GM23248 (cell line): ENCODE results near the gene FRS3. TPM values are rescaled to one million over a fixed set of nuclear protein-coding genes. Genes with fewer than 3 reads are reported as not detected.

ENCODE experiments used
- DNase-seq: peaks from one replicate; pipeline ENCODE4 v3.0.0-alpha.2; 2015
- H2AFZ ChIP-seq: fragments of 200-600 bp; sonication (generic); 2 replicates; pipeline ENCODE4 v1.6.1; 2016; ENCODE audit warnings: antibody characterized with exemption
- H3F3A ChIP-seq: fragments of 200-600 bp; sonication (generic); 2 replicates; pipeline ENCODE4 v1.6.1; 2016; ENCODE audit warnings: mild to moderate bottlenecking, antibody characterized with exemption, mixed run types; ENCODE audit not compliant: insufficient read depth
- H3K27ac ChIP-seq: fragments of 200-600 bp; sonication (generic); 2 replicates; pipeline ENCODE4 v1.5.1; 2016; ENCODE audit warnings: mild to moderate bottlenecking
- H3K27me3 ChIP-seq: fragments of 200-600 bp; sonication (generic); replicated peaks from 2 replicates; pipeline ENCODE4 v1.6.1; 2016; ENCODE audit warnings: mild to moderate bottlenecking; ENCODE audit not compliant: insufficient read depth
- H3K36me3 ChIP-seq: fragments of 200-600 bp; sonication (generic); 2 replicates; pipeline ENCODE4 v1.6.1; 2016; ENCODE audit warnings: low read depth, mild to moderate bottlenecking
- H3K4me1 ChIP-seq: fragments of 200-600 bp; sonication (generic); 2 replicates; pipeline ENCODE4 v1.6.1; 2016; ENCODE audit warnings: mild to moderate bottlenecking; ENCODE audit not compliant: insufficient read depth
- H3K4me2 ChIP-seq: fragments of 200-600 bp; sonication (generic); one replicate; pipeline ENCODE4 v1.6.1; 2016; ENCODE audit warnings: mild to moderate bottlenecking; ENCODE audit not compliant: unreplicated experiment
- H3K4me3 ChIP-seq: fragments of 200-600 bp; sonication (generic); 2 replicates; pipeline ENCODE4 v1.5.1; 2016; ENCODE audit warnings: mild to moderate bottlenecking
- H3K79me2 ChIP-seq: fragments of 200-600 bp; sonication (generic); 2 replicates; pipeline ENCODE4 v1.6.1; 2016; ENCODE audit warnings: mild to moderate bottlenecking; ENCODE audit not compliant: insufficient read depth
- H3K9ac ChIP-seq: fragments of 200-600 bp; sonication (generic); 2 replicates; pipeline ENCODE4 v1.6.1; 2016; ENCODE audit warnings: mild to moderate bottlenecking
- H3K9me2 ChIP-seq: fragments of 200-600 bp; sonication (generic); 2 replicates; pipeline ENCODE4 v1.6.1; 2016; ENCODE audit warnings: mixed run types, mild to moderate bottlenecking, moderate library complexity; ENCODE audit not compliant: insufficient read depth
- H3K9me3 ChIP-seq: fragments of 200-600 bp; sonication (generic); one replicate; pipeline ENCODE4 v1.6.1; 2017; ENCODE audit warnings: low read depth
- H4K20me1 ChIP-seq: fragments of 200-600 bp; sonication (generic); 2 replicates; pipeline ENCODE4 v1.6.0; 2016; ENCODE audit not compliant: insufficient read depth
- EZH2 ChIP-seq: fragments of 200-600 bp; sonication (generic); IDR thresholded peaks from 2 replicates; pipeline ENCODE4 v1.6.1; 2018; ENCODE audit warnings: antibody characterized with exemption, mild to moderate bottlenecking; ENCODE audit not compliant: insufficient read depth, poor library complexity, severe bottlenecking
- EZH2phosphoT487 ChIP-seq: fragments of 200-600 bp; sonication (generic); IDR thresholded peaks from 2 replicates; pipeline ENCODE4 v1.6.1; 2018; ENCODE audit warnings: antibody characterized with exemption, moderate library complexity, mild to moderate bottlenecking, low read depth; ENCODE audit not compliant: insufficient read depth
- WGBS, 2 experiments: methylation state at CpG; one replicate each; pipeline ENCODE4 v1.1.6; 2015 to 2017; ENCODE audit warnings: low lambda C conversion rate in 2 of 2, low coverage in 1 of 2; ENCODE audit errors: missing lambda C conversion rate in 2 of 2; 5-methylcytosine and 5-hydroxymethylcytosine counted together
- in situ Hi-C: fragments of 300-500 bp; cut with MboI; formaldehyde crosslinking; loops from 2 replicates; pipeline ENCODE4 v1.15.0; 2020
- polyA plus RNA-seq: library from polyadenylated mRNA; unstranded; fragments of >200 nt; fragmentation: Nextera tagmentation; extraction: Ambion mirVana; gene quantifications from 2 replicates; pipeline ENCODE4 v1.2.1, GENCODE V29; 2016
- total RNA-seq: library from RNA; depleted of rRNA; stranded (reverse); fragments of >200 nt; shearing (Covaris generic); gene quantifications from 2 replicates; pipeline ENCODE4 v1.2.3, GENCODE V29; 2014

The FRS3 gene
- total and polyA plus RNA-seq, 2 experiments from 2014 or later = 2.5 to 3.4 TPM

- in situ Hi-C loops = no loop called here
- H3K9me2 ChIP-seq = no peaks in the 10 kb centered on the region
- WGBS, 2 experiments = 81 to 85% methylated on average over 18 to 19 of the region's 19 CpGs
- H3K79me2 ChIP-seq = peaks cover 7% of the 10 kb centered on the region; the same call in 1 of the 2 replicates
- no peak overlapping the region for H3K4me2 ChIP-seq
- H2AFZ ChIP-seq = no peak overlapping the region
- 0 out of 2 replicates have a peak, but pooled peaks cover 2% of the 10 kb centered on the region for H3F3A ChIP-seq
- no peaks in the 10 kb centered on the region for H3K36me3 ChIP-seq
- H3K27me3 ChIP-seq = no peaks in the 10 kb centered on the region
- H3K9me3 ChIP-seq = no peaks in the 10 kb centered on the region
- no peak overlapping the region for H3K4me3 ChIP-seq
- H3K4me1 ChIP-seq = peaks cover 21% of the 10 kb centered on the region
- no peak overlapping the region for H3K27ac ChIP-seq
- TF ChIP-seq EZH2 = no peak
- no peak for TF ChIP-seq EZH2phosphoT487
- DNase-seq = no peak
- no peak overlapping the region for H3K9ac ChIP-seq
- H4K20me1 ChIP-seq = no peaks in the 10 kb centered on the region
Measured at GRCh38 chr6:41728073-41728936, 51.4 kb downstream of the FRS3 start.

- H3K9ac ChIP-seq = no peak overlapping the region
- H3K4me3 ChIP-seq = no peak overlapping the region
- 87 to 88% methylated on average over 3 of the region's 3 CpGs for WGBS, 2 experiments
- H3K4me1 ChIP-seq = peaks cover 19% of the 10 kb centered on the region
- H4K20me1 ChIP-seq = no peaks in the 10 kb centered on the region
- no peak overlapping the region for H2AFZ ChIP-seq
- no peak for DNase-seq
- H3K9me2 ChIP-seq = no peaks in the 10 kb centered on the region
- H3K4me2 ChIP-seq = no peak overlapping the region
- no peak overlapping the region for H3K27ac ChIP-seq
- in situ Hi-C loops = no loop called here
- no peaks in the 10 kb centered on the region for H3K36me3 ChIP-seq
- H3F3A ChIP-seq = no peaks in the 10 kb centered on the region
- no peaks in the 10 kb centered on the region for H3K9me3 ChIP-seq
- no peaks in the 10 kb centered on the region for H3K27me3 ChIP-seq
- TF ChIP-seq EZH2phosphoT487 (no peak), EZH2 (no peak)
- H3K79me2 ChIP-seq = peaks cover 2% of the 10 kb centered on the region; the same call in 1 of the 2 replicates
Measured at GRCh38 chr6:41727705-41728072, 52.0 kb downstream of the FRS3 start.

DNA sequence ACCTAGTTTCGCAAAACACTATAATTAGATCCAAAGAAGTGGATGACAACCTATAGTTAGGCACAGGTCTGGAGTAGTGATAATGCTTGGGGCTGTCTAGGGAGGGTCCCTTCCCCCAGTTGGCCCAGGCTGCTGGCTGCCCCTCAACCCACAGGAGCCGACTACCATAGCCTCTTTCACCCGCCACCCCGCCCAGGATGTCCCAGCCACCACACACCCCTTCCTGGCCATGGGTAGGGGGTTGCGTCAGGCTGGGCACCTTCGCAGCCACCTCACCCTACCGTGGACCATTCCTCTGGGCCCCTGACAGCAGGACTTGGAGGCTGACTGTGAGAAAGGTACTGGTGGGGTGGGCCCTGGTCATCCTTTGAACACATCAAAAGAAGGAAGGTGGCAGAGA is 52.8 kb downstream of the FRS3 start:
- Histone ChIP-seq H3K4me1 (peaks cover 18% of the 10 kb centered on the region), H3K79me2 (no peaks in the 10 kb centered on the region), H4K20me1 (no peaks in the 10 kb centered on the region), H3K9me3 (no peaks in the 10 kb centered on the region), H3K27me3 (no peaks in the 10 kb centered on the region), H3K36me3 (no peaks in the 10 kb centered on the region), H3F3A (no peaks in the 10 kb centered on the region), H3K9me2 (no peaks in the 10 kb centered on the region), H3K27ac (no peak overlapping the region), H3K4me3 (no peak overlapping the region), H2AFZ (no peak overlapping the region), H3K4me2 (no peak overlapping the region), H3K9ac (no peak overlapping the region)
- TF ChIP-seq EZH2phosphoT487 = no peak
- no peak for TF ChIP-seq EZH2
- 80 to 83% methylated on average over 7 of the region's 7 CpGs for WGBS, 2 experiments
- no peak for DNase-seq
- in situ Hi-C loops = no loop called here

- Histone ChIP-seq H3K27me3 (no peaks in the 10 kb centered on the region), H3K9me3 (no peaks in the 10 kb centered on the region), H3K4me3 (no peak overlapping the region), H3K36me3 (no peaks in the 10 kb centered on the region), H3F3A (no peaks in the 10 kb centered on the region), H3K4me1 (peaks cover 11% of the 10 kb centered on the region), H3K4me2 (no peak overlapping the region), H4K20me1 (no peaks in the 10 kb centered on the region), H2AFZ (no peak overlapping the region), H3K27ac (no peak overlapping the region), H3K79me2 (no peaks in the 10 kb centered on the region), H3K9me2 (no peaks in the 10 kb centered on the region), H3K9ac (no peak overlapping the region)
- DNase-seq = no peak
- in situ Hi-C loops = no loop called here
- TF ChIP-seq EZH2phosphoT487 (no peak), EZH2 (no peak)
- 89 to 90% methylated on average over 13 of the region's 13 CpGs for WGBS, 2 experiments
Measured at GRCh38 chr6:41724586-41725501, 54.9 kb downstream of the FRS3 start.
